Measurements from ENCODE around the gene KCTD1. TPM values are rescaled to one million over a fixed set of nuclear protein-coding genes. Genes with fewer than 3 reads are reported as not detected.

Gene KCTD1
- total RNA-seq, 6 experiments from 2014 or later = 14.7 to 18.5 (median 17.7) TPM

GRCh38 chr18:26432651-26433424 lies 115.5 kb downstream of the KCTD1 start:
- H3K36me3 Mint-ChIP-seq (ENCODE audit: low read depth) = no peaks in the 10 kb centered on the region
- no peak for TF ChIP-seq CTCF (IDR thresholded peaks at IDR 0.05)
- H3K27ac Mint-ChIP-seq = no peak overlapping the region
- H3K9me3 Mint-ChIP-seq = no peaks in the 10 kb centered on the region
- no peaks in the 10 kb centered on the region for H3K27me3 Mint-ChIP-seq (ENCODE audit: insufficient read depth)
- no peak overlapping the region for H3K4me3 Mint-ChIP-seq
- no peak for DNase-seq
- H3K4me1 Mint-ChIP-seq (ENCODE audit: low read depth) = peaks cover 33% of the 10 kb centered on the region

GRCh38 chr18:26429535-26430226 lies 118.7 kb downstream of the KCTD1 start:
- H3K4me1 Mint-ChIP-seq (ENCODE audit: low read depth) = peaks cover 25% of the 10 kb centered on the region
- H3K36me3 Mint-ChIP-seq (ENCODE audit: low read depth) = no peaks in the 10 kb centered on the region
- no peaks in the 10 kb centered on the region for H3K9me3 Mint-ChIP-seq
- DNase-seq = peak; percentile 83
- no peak overlapping the region for H3K4me3 Mint-ChIP-seq
- H3K27me3 Mint-ChIP-seq (ENCODE audit: insufficient read depth) = no peaks in the 10 kb centered on the region
- TF ChIP-seq CTCF (IDR thresholded peaks at IDR 0.05) = no peak
- H3K27ac Mint-ChIP-seq = peak overlapping the region; percentile 63; the same call in 1 of the 2 replicates

GRCh38 chr18:26425148-26425531 lies 123.2 kb downstream of the KCTD1 start:
- Mint-ChIP-seq H3K9me3 (no peaks in the 10 kb centered on the region), H3K4me3 (no peak overlapping the region), H3K4me1 (ENCODE audit: low read depth) (peaks cover 20% of the 10 kb centered on the region), H3K27ac (no peak overlapping the region), H3K36me3 (ENCODE audit: low read depth) (no peaks in the 10 kb centered on the region), H3K27me3 (ENCODE audit: insufficient read depth) (peaks cover 3% of the 10 kb centered on the region)
- peak; percentile 11 for DNase-seq
- no peak for TF ChIP-seq CTCF (IDR thresholded peaks at IDR 0.05)

- no peak for TF ChIP-seq CTCF (IDR thresholded peaks at IDR 0.05)
- peaks cover 15% of the 10 kb centered on the region for H3K4me1 Mint-ChIP-seq (ENCODE audit: low read depth)
- H3K9me3 Mint-ChIP-seq = no peaks in the 10 kb centered on the region
- H3K27me3 Mint-ChIP-seq (ENCODE audit: insufficient read depth) = peaks cover 3% of the 10 kb centered on the region
- H3K4me3 Mint-ChIP-seq = no peak overlapping the region
- no peak overlapping the region for H3K27ac Mint-ChIP-seq
- no peak for DNase-seq
- H3K36me3 Mint-ChIP-seq (ENCODE audit: low read depth) = no peaks in the 10 kb centered on the region
Measured at GRCh38 chr18:26424428-26425147, 123.8 kb downstream of the KCTD1 start.

- no peak for TF ChIP-seq CTCF (IDR thresholded peaks at IDR 0.05)
- Mint-ChIP-seq H3K36me3 (ENCODE audit: low read depth) (no peaks in the 10 kb centered on the region), H3K27me3 (ENCODE audit: insufficient read depth) (peaks cover 3% of the 10 kb centered on the region), H3K4me3 (no peak overlapping the region), H3K4me1 (ENCODE audit: low read depth) (peaks cover 6% of the 10 kb centered on the region; the same call in 1 of the 2 replicates), H3K27ac (no peak overlapping the region), H3K9me3 (no peaks in the 10 kb centered on the region)
- DNase-seq = no peak
Measured at GRCh38 chr18:26422472-26423162, 125.7 kb downstream of the KCTD1 start.
